GM12875 (cell line): ENCODE data around the gene GCK.

Source experiments
- H3K4me3 ChIP-seq: one replicate; pipeline ENCODE4 v1.5.1; 2011; ENCODE audit warnings: low read depth, low read length, control low read depth
- TF ChIP-seq, protein P1 (sequence below): IDR thresholded peaks from 2 replicates; pipeline ENCODE4 v1.5.1; 2011; ENCODE audit warnings: low read depth, mild to moderate bottlenecking, control low read depth, inconsistent platforms, low read length, moderate library complexity, borderline replicate concordance; ENCODE audit not compliant: insufficient read depth

GCK gene

DNA sequence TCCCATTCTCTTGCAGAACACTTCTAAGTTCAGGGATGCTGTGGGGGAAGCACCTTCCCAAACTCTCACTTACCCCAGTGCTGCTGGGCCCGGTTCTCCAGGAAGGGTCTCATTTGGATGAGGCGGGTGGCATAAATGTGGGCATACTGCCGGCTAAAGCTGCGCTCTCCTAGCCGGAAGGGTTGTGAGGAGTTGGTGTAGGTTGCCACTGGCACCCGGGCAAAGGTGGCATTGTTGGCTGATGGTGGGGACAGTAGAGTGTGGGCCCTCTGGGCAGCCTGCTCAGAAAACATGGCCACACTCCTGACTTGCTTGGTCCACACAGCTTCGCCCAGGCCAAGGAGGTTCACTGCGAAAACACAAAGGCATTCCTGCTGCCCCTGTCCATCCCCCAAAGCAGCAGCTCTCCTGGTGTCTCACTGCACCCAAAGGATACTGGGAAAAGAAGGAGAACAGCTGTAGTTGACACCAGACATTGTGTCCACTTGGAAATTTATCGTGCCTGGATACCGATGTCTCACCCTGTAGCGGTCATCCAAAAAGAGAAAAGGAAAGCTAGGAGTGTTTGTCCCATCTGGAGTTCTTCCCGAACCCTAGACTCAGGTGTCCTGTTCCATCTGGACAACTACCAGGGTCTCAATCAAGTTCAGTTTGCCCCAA is 67.3 kb downstream of the GCK start:
- H3K4me3 ChIP-seq, result no peak overlapping the region
- TF ChIP-seq, protein P1, sequence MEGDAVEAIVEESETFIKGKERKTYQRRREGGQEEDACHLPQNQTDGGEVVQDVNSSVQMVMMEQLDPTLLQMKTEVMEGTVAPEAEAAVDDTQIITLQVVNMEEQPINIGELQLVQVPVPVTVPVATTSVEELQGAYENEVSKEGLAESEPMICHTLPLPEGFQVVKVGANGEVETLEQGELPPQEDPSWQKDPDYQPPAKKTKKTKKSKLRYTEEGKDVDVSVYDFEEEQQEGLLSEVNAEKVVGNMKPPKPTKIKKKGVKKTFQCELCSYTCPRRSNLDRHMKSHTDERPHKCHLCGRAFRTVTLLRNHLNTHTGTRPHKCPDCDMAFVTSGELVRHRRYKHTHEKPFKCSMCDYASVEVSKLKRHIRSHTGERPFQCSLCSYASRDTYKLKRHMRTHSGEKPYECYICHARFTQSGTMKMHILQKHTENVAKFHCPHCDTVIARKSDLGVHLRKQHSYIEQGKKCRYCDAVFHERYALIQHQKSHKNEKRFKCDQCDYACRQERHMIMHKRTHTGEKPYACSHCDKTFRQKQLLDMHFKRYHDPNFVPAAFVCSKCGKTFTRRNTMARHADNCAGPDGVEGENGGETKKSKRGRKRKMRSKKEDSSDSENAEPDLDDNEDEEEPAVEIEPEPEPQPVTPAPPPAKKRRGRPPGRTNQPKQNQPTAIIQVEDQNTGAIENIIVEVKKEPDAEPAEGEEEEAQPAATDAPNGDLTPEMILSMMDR, result no peak

GRCh38 chr7:44120395-44120794 is 68.8 kb downstream of the GCK start:
- TF ChIP-seq, protein P1, result no peak
- H3K4me3 ChIP-seq, result no peak overlapping the region

DNA sequence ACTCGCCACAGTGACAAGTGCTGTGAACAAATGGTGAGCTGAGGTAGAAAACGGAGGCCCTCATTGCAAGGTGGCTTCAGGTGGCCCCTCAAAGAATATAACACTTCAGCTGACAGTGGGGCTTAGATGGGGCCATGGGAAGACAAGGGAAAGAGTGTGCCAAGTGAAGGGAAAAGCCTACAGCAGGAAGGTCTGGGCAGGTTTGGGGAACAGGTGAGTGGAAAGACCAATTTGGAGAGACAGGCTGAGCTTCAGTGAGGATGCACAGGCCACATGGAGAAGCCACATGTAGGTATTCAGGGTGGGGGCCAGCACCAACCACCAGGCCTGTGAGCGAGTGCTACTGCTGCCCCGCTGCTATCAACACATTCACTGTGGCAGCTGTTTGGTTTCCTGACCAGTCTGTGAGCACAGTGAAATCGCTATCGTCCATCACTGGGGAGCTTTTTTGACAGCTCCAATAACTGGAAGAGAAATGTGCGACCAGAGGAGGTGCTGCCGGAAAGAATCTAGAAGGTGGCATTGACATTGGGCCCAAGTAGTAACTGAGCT is 69.3 kb downstream of the GCK start:
- no peak overlapping the region for H3K4me3 ChIP-seq
- TF ChIP-seq, protein P1, result no peak

- no peak overlapping the region for H3K4me3 ChIP-seq
- TF ChIP-seq, protein P1, result no peak
These were observed 71.3 kb downstream of the GCK start for GRCh38 chr7:44117801-44118429.

GRCh38 chr7:44116789-44117666 is 72.2 kb downstream of the GCK start:
- TF ChIP-seq, protein P1, result no peak
- no peak overlapping the region for H3K4me3 ChIP-seq

DNA sequence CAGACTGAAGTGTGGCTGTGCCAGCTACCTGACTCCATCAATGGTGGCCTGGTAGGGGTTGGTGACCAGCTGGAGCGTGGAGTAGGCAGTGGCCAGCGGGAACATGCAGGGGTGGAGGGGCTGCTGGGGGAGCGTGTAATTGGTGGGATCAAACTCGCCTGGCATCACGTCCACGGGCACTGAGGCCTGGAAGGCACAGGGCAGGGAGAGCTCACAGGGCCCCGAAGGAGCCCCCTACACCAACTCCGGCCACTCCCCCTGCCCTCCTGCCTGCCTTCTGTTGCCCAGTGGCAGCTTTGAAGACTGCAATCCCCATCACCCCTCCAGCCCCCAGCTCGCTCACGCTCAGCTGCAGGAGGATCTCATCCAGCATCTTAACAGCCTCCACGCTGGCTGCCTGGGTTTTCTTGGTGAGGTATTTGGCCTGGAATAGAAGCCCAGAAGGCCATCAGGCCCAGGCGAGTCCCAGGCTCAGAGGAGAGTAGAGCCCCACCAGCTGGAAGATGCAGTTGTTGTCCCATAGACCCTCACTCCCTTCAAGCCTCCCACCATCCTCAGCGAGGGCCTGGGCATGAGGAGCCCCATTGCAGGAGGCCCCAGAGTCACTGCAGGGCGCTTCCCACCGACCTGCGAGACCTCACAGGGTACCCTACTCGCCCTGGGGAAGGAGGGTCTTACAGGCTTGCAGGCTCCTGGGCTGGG is 73.0 kb downstream of the GCK start:
- TF ChIP-seq, protein P1, result no peak
- no peak overlapping the region for H3K4me3 ChIP-seq
